ENCODE measurements around the gene GCAT. TPM values are rescaled to one million over a fixed set of nuclear protein-coding genes. Genes with fewer than 3 reads are reported as not detected.

The GCAT gene
- total and polyA plus RNA-seq, 9 of the 15 experiments (the other 6 are each of a cell fraction or from before 2014, with no cell fraction given): 1.9 to 69.9 (median 26.4) TPM

- TF ChIP-seq MBD1 (CRISPR knock-in tag; IDR thresholded peaks at IDR 0.05): no peak
- 0 out of 2 replicates have a peak, but pooled peaks have one; percentile 34 for TF ChIP-seq DPF2 (IDR thresholded peaks at IDR 0.05)
- TF ChIP-seq NCOA1 (IDR thresholded peaks at IDR 0.05; ENCODE audit: low read depth): no peak
Measured at GRCh38 chr22:37777122-37777687, 30.5 kb upstream of the GCAT start (continued).

DNA sequence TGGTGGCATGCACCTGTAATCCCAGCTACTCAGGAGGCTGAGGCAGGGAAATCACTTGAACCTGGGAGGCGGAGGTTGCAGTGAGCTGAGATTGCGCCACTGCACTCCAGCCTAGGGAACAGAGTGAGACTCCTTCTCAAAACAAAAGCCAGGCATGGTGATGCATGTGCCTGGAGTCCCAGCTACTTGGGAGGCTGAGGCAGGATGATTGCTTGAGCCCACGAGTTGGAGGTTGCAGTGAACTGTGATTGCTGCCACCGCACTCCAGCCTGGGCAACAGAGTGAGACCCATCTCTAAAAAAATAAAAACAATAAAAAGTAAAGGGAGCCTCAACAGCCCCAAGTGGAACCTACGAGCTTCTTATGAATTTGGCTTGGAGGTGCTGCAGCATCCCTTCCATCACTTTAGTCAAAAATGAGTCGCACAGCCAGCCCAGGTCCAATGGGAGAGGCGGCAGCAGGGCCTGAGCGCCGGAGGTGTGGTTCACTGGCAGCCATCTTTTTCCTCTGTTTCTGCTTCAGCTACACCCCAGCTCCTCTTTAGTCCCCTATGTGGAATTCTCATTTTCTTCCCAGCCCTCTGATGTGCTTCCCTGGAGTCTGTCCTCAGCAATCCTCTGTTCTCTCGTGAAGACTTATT, 29.2 kb upstream of the GCAT start:
- ATAC-seq (no peak), FAIRE-seq (no peak), DNase-seq (ENCODE audit: extremely low read depth in 1 of 4, low spot score in 3 of 4) (no peak)
- Histone ChIP-seq H3K9me1 (ENCODE audit: control insufficient read depth, insufficient read depth, low read length) (no peaks in the 10 kb centered on the region), H3K9me3 (replicated peaks; ENCODE audit: control insufficient read depth, insufficient read depth, low read depth, low read length) (no peaks in the 10 kb centered on the region), H3K9ac (ENCODE audit: insufficient read depth in 1 of 2, low read depth in 2 of 2, low read length in 2 of 2) (no peak overlapping the region), H3K79me2 (ENCODE audit: control insufficient read depth, insufficient read depth, low read length) (no peaks in the 10 kb centered on the region), H3K27ac (ENCODE audit: extremely low read depth, low read depth, low read length) (no peak overlapping the region), H3K36me3 (ENCODE audit: control insufficient read depth, insufficient read depth, low read length) (no peaks in the 10 kb centered on the region), H3K27me3 (ENCODE audit: control insufficient read depth in 2 of 2, insufficient read depth in 2 of 2, low read length in 2 of 2) (no peaks in the 10 kb centered on the region), H3K4me1 (replicated peaks in 1 of 2; ENCODE audit: control insufficient read depth in 2 of 2, insufficient read depth in 2 of 2, low read length in 2 of 2) (peaks cover 12 to 14% of the 10 kb centered on the region in 2 experiments; a peak in 4 of 5 replicates), H3K4me3 (no peak overlapping the region), H3K4me2 (ENCODE audit: insufficient read depth, low read length) (no peak overlapping the region), H4K20me1 (replicated peaks; ENCODE audit: control insufficient read depth, insufficient read depth, low read length) (no peaks in the 10 kb centered on the region), H2AFZ (ENCODE audit: low read depth, low read length) (no peak overlapping the region)
- 49% methylated on average over 9 of the region's 10 CpGs for WGBS (ENCODE audit: insufficient coverage, low coverage, missing lambda C conversion rate)
- in situ Hi-C loops (cut with MboI) (no loop called here), intact Hi-C loops (cut with micrococcal nuclease) (no loop called here)
- CTCF ChIA-PET (ENCODE audit: low intra/inter-chr PET ratio): no interaction called here
- POLR2A ChIA-PET: interaction anchor here (0.7 to 2.0 kb wide), 2 partner anchors 10 to 11 kb away, joined by 3 to 4 read pairs; no protein-coding TSS in a partner anchor
- no TSS peak for BruUV-seq (replicated peaks)
- no peak for TF ChIP-seq SPI1 (IDR thresholded peaks at IDR 0.05; ENCODE audit: borderline replicate concordance, low read depth, low read length)
- no peak for TF ChIP-seq MYBL2 (IDR thresholded peaks at IDR 0.05; ENCODE audit: low read depth)
- no peak for TF ChIP-seq MYBL2 (CRISPR knock-in tag; IDR thresholded peaks at IDR 0.05; ENCODE audit: borderline replicate concordance)
- TF ChIP-seq MTF1 (CRISPR knock-in tag; IDR thresholded peaks at IDR 0.05; ENCODE audit: borderline replicate concordance): no peak
- TF ChIP-seq TCF3 (CRISPR knock-in tag; IDR thresholded peaks at IDR 0.05): no peak
- TF ChIP-seq CBX5 (IDR thresholded peaks at IDR 0.05; ENCODE audit: borderline replicate concordance, low read depth): no peak
- no peak for TF ChIP-seq ZBTB12 (CRISPR knock-in tag; IDR thresholded peaks at IDR 0.05)
- TF ChIP-seq TAF7 (tag; IDR thresholded peaks at IDR 0.05): no peak
- TF ChIP-seq ZNF212 (CRISPR knock-in tag; IDR thresholded peaks at IDR 0.05): no peak
- TF ChIP-seq ATF1 (CRISPR knock-in tag; IDR thresholded peaks at IDR 0.05): no peak
- TF ChIP-seq ATF1 (tag; IDR thresholded peaks at IDR 0.05): no peak
- no peak for TF ChIP-seq ZNF184 (CRISPR knock-in tag; IDR thresholded peaks at IDR 0.05)
- no peak for TF ChIP-seq ZNF197 (CRISPR knock-in tag; IDR thresholded peaks at IDR 0.05; ENCODE audit: low read depth)
- TF ChIP-seq PHF8 (IDR thresholded peaks at IDR 0.05; ENCODE audit: borderline replicate concordance, low read length): no peak
- TF ChIP-seq SNIP1 (IDR thresholded peaks at IDR 0.05; ENCODE audit: low read depth): no peak
- no peak for TF ChIP-seq KAT8 (IDR thresholded peaks at IDR 0.05; ENCODE audit: low read depth)
- TF ChIP-seq PYGO2 (tag; IDR thresholded peaks at IDR 0.05): no peak
- no peak for TF ChIP-seq PHB (CRISPR knock-in tag; IDR thresholded peaks at IDR 0.05)
- TF ChIP-seq NCOA4 (IDR thresholded peaks at IDR 0.05; ENCODE audit: partially characterized antibody): no peak
